ENCODE measurements around the gene CLDN11.

- TF ChIP-seq HDGF (IDR thresholded peaks at IDR 0.05; ENCODE audit: borderline replicate concordance): no peak
- no peak for TF ChIP-seq L3MBTL2 (conservative IDR thresholded peaks at IDR 0.05)
Measured at GRCh38 chr3:170413291-170413690, 5.4 kb upstream of the CLDN11 start.
